T-helper 1 cell treated with Interleukin-12 subunit alpha and Interleukin-12 subunit beta and Interleukin-4 antibody, amounts not matched to agents 30 ng/mL and 1 ng/mL, for 36 hours (primary cell): ENCODE measurements around the gene CLDN10. TPM values are rescaled to one million over a fixed set of nuclear protein-coding genes. Genes with fewer than 3 reads are reported as not detected.

Experiments used
- intact Hi-C: fragments of 100-400 bp; cut with micrococcal nuclease; formaldehyde crosslinking; loops from one replicate; pipeline ENCODE4 v1.15.1; 2024
- total RNA-seq: library from RNA; stranded (reverse); gene quantifications from 2 replicates; pipeline ENCODE4 v1.2.3, GENCODE V29; 2022

Gene CLDN10
- total RNA-seq, 1 donor from 2014 or later: not detected

GRCh38 chr13:95593462-95593861 is 40.9 kb downstream of the CLDN10 start:
- intact Hi-C loops: no loop called here

- intact Hi-C loops: no loop called here
These were observed 44.2 kb downstream of the CLDN10 start for GRCh38 chr13:95596701-95597100.

GRCh38 chr13:95601216-95601615 is 48.7 kb downstream of the CLDN10 start:
- intact Hi-C loops: no loop called here

GRCh38 chr13:95601906-95602305 is 49.4 kb downstream of the CLDN10 start:
- intact Hi-C loops: no loop called here

GRCh38 chr13:95603887-95604555 is 51.5 kb downstream of the CLDN10 start:
- intact Hi-C loops: no loop called here

- intact Hi-C loops: no loop called here
These were observed 52.0 kb downstream of the CLDN10 start for GRCh38 chr13:95604556-95604915.

- intact Hi-C loops: no loop called here
These were observed 53.1 kb downstream of the CLDN10 start for GRCh38 chr13:95605448-95606125.

GRCh38 chr13:95607366-95607765 is 54.8 kb downstream of the CLDN10 start:
- intact Hi-C loops: no loop called here

GRCh38 chr13:95608640-95609323 is 56.3 kb downstream of the CLDN10 start:
- intact Hi-C loops: no loop called here

- intact Hi-C loops: no loop called here
These were observed 62.2 kb downstream of the CLDN10 start for GRCh38 chr13:95614641-95615245.

- intact Hi-C loops: no loop called here
These were observed 63.0 kb downstream of the CLDN10 start for GRCh38 chr13:95615539-95615938.

- intact Hi-C loops: loop anchor here (10.0 kb wide), 1 partner anchor 1335 kb away; no protein-coding TSS in a partner anchor
These were observed 67.7 kb downstream of the CLDN10 start for GRCh38 chr13:95620030-95620824.

- intact Hi-C loops: loop anchor here (10.0 kb wide), 1 partner anchor 1334 kb away; no protein-coding TSS in a partner anchor
These were observed 68.4 kb downstream of the CLDN10 start for GRCh38 chr13:95620825-95621498.

GRCh38 chr13:95623141-95623540 is 70.6 kb downstream of the CLDN10 start:
- intact Hi-C loops: loop anchor here (10.0 kb wide), 1 partner anchor 1332 kb away; no protein-coding TSS in a partner anchor

- intact Hi-C loops: loop anchor here (1.0 to 10.0 kb wide), 5 partner anchors 37 to 1331 kb away; no protein-coding TSS in a partner anchor
These were observed 71.5 kb downstream of the CLDN10 start for GRCh38 chr13:95624020-95624419.

GRCh38 chr13:95626768-95627167 is 74.2 kb downstream of the CLDN10 start:
- intact Hi-C loops: loop anchor here (10.0 kb wide), 1 partner anchor 1328 kb away; no protein-coding TSS in a partner anchor

GRCh38 chr13:95627590-95627989 is 75.1 kb downstream of the CLDN10 start:
- intact Hi-C loops: loop anchor here (10.0 kb wide), 1 partner anchor 1327 kb away; no protein-coding TSS in a partner anchor

GRCh38 chr13:95628488-95628887 is 76.0 kb downstream of the CLDN10 start:
- intact Hi-C loops: loop anchor here (10.0 kb wide), 1 partner anchor 1326 kb away; no protein-coding TSS in a partner anchor

GRCh38 chr13:95629071-95629470 is 76.6 kb downstream of the CLDN10 start:
- intact Hi-C loops: loop anchor here (10.0 kb wide), 1 partner anchor 1326 kb away; no protein-coding TSS in a partner anchor
